Activated naive CD8-positive, alpha-beta T cell treated with anti-CD3 and anti-CD28 coated beads, Interleukin-2, amount 50 U/mL, for 16 hours (primary cell): ENCODE results near the gene SPTBN4.
"Not testable (repeated sequence)": the region's sequence is repeated elsewhere in the genome, so short reads cannot be mapped to it uniquely, and the experiment has no call there.

ENCODE experiments used
- DNase-seq: peaks from one replicate; pipeline ENCODE4 v3.0.0-alpha.2; 2020; ENCODE audit warnings: low read depth, low spot score

SPTBN4 gene

GRCh38 chr19:40560092-40560507 is 93.3 kb downstream of the SPTBN4 start:
- DNase-seq = no peak

GRCh38 chr19:40561947-40562346 is 95.1 kb downstream of the SPTBN4 start:
- DNase-seq = no peak

GRCh38 chr19:40564535-40564934 is 97.7 kb downstream of the SPTBN4 start:
- not testable (repeated sequence) for DNase-seq

- DNase-seq = no peak
Measured at GRCh38 chr19:40565355-40565754, 98.6 kb downstream of the SPTBN4 start.

GRCh38 chr19:40565910-40566495 is 99.2 kb downstream of the SPTBN4 start:
- no peak for DNase-seq

GRCh38 chr19:40567040-40567749 is 100.4 kb downstream of the SPTBN4 start:
- no peak for DNase-seq

GRCh38 chr19:40567750-40568494 is 101.1 kb downstream of the SPTBN4 start:
- DNase-seq = no peak

GRCh38 chr19:40570313-40571004 is 103.7 kb downstream of the SPTBN4 start:
- DNase-seq = peak; percentile 81

- no peak for DNase-seq
Measured at GRCh38 chr19:40571005-40571318, 104.2 kb downstream of the SPTBN4 start.

- no peak for DNase-seq
Measured at GRCh38 chr19:40571831-40572495, 105.2 kb downstream of the SPTBN4 start.

- no peak for DNase-seq
Measured at GRCh38 chr19:40575326-40575725, 108.5 kb downstream of the SPTBN4 start.

GRCh38 chr19:40576151-40576584 is 109.4 kb downstream of the SPTBN4 start:
- DNase-seq = no peak

GRCh38 chr19:40576585-40577451 is 110.0 kb downstream of the SPTBN4 start, which contains the start of gene SHKBP1:
SHKBP1 (plus strand) TSS chr19:40576873; CDS start chr19:40576900, 27 bp downstream.
- peak; percentile 85 for DNase-seq

GRCh38 chr19:40578442-40578908 is 111.7 kb downstream of the SPTBN4 start:
- DNase-seq = no peak

GRCh38 chr19:40580619-40581018 is 113.8 kb downstream of the SPTBN4 start:
- no peak for DNase-seq

GRCh38 chr19:40581531-40581930 is 114.7 kb downstream of the SPTBN4 start:
- no peak for DNase-seq

GRCh38 chr19:40582467-40582866 is 115.7 kb downstream of the SPTBN4 start:
- no peak for DNase-seq

- DNase-seq = no peak
Measured at GRCh38 chr19:40583283-40583682, 116.5 kb downstream of the SPTBN4 start.

GRCh38 chr19:40584007-40584406 is 117.2 kb downstream of the SPTBN4 start:
- DNase-seq = no peak

- DNase-seq = no peak
Measured at GRCh38 chr19:40585241-40585981, 118.6 kb downstream of the SPTBN4 start.
